Measurements from ENCODE around the gene APBA1. TPM values are rescaled to one million over a fixed set of nuclear protein-coding genes. Genes with fewer than 3 reads are reported as not detected.

The APBA1 gene
- total RNA-seq (2022; extraction: Qiagen RNA extraction; ENCODE audit: low read depth), result 0.10 to 0.43 TPM (median 0.33 TPM) in 5 replicates

GRCh38 chr9:69671879-69672595, at the start of gene APBA1:
Gene APBA1 (minus strand): TSS chr9:69672371.

Other genes with a start within 250 kb of the APBA1 start
- 11.1 to 18.6 TPM (median 14.8 TPM) in 5 replicates for gene PTAR1, start 87.6 kb upstream of the APBA1 start, total RNA-seq (2022; extraction: Qiagen RNA extraction; ENCODE audit: low read depth)
- gene CFAP95, start 148.4 kb upstream of the APBA1 start, total RNA-seq (2022; extraction: Qiagen RNA extraction; ENCODE audit: low read depth), result 0.11 TPM in 1 of 5 replicates, not detected in the others

Data from A549 treated with CpdA at 1 μM for 4 hours (cell line).